Tibial artery (tissue), 4 donors: ENCODE data around the gene DMXL1.

Source experiments
- DNase-seq, 2 donors: peaks; one replicate each; pipeline ENCODE4 v3.0.0-alpha.2; 2019
- H3K27ac ChIP-seq, 2 donors: fragments of 200-600 bp; sonication (generic) in 1 of 2; 1 replicate in 1 of 2; 2 replicates in 1 of 2; pipeline ENCODE4 v1.5.1; 2018 to 2019; ENCODE audit warnings: mild to moderate bottlenecking in 1 of 2
- H3K27me3 ChIP-seq, 2 donors: fragments of 200-600 bp; sonication (generic) in 1 of 2; one replicate each; pipeline versions ENCODE4 v1.5.1 to v1.6.0; 2016 to 2019
- H3K36me3 ChIP-seq, 3 donors: fragments of 200-600 bp; sonication (generic) in 2 of 3; one replicate each; pipeline ENCODE4 v1.5.1; 2016 to 2019; ENCODE audit warnings: mild to moderate bottlenecking in 2 of 3
- H3K4me1 ChIP-seq, 4 donors: fragments of 200-600 bp; sonication (generic) in 2 of 4; 1 replicate in 3 of 4; 2 replicates in 1 of 4; pipeline ENCODE4 v1.5.1; 2016 to 2019
- H3K4me3 ChIP-seq, 2 donors: fragments of 200-600 bp; sonication (generic) in 1 of 2; 1 replicate in 1 of 2; 2 replicates in 1 of 2; pipeline ENCODE4 v1.5.1; 2018 to 2019; ENCODE audit warnings: mild to moderate bottlenecking in 2 of 2
- H3K9me3 ChIP-seq, 3 donors: fragments of 200-600 bp; sonication (generic) in 1 of 3; one replicate each; pipeline ENCODE4 v1.5.1; 2016 to 2019
- CTCF ChIP-seq, 2 experiments: fragments of 200-600 bp in 1 of 2; fragments of 450-650 bp in 1 of 2; IDR thresholded peaks; one replicate each; pipeline ENCODE4 v1.5.1; 2017 to 2019; ENCODE audit warnings: antibody characterized with exemption in 2 of 2, mild to moderate bottlenecking in 1 of 2, moderate library complexity in 1 of 2
- intact Hi-C: fragments of 100-400 bp; cut with DNase I; formaldehyde crosslinking; loops from one replicate; pipeline ENCODE4 v1.15.0; 2023; ENCODE audit warnings: low total_unique reads

The DMXL1 gene

GRCh38 chr5:119268387-119269060, 197.6 kb downstream of the DMXL1 start:
- Histone ChIP-seq H3K27me3 (no peaks in the 10 kb centered on the region), H3K4me1 (peaks cover 0 to 47% (median 31%) of the 10 kb centered on the region in 4 donors), H3K36me3 (no peaks in the 10 kb centered on the region), H3K27ac (peak overlapping the region; percentile 94 to 97), H3K9me3 (no peaks in the 10 kb centered on the region), H3K4me3 (peak overlapping the region; percentile 89 to 94)
- TF ChIP-seq CTCF (IDR thresholded peaks at IDR 0.05), result no peak
- intact Hi-C loops, result loop anchor here (5.0 kb wide), 3 partner anchors 64 to 144 kb away; no protein-coding TSS in a partner anchor
- peak; percentile 97 to 99 for DNase-seq

- peak; percentile 26 to 66 for DNase-seq
- H3K27me3 ChIP-seq, result no peaks in the 10 kb centered on the region
- no peaks in the 10 kb centered on the region for H3K9me3 ChIP-seq
Observed at GRCh38 chr5:119269061-119269944, 198.4 kb downstream of the DMXL1 start.

GRCh38 chr5:119270121-119270565, 199.3 kb downstream of the DMXL1 start:
- DNase-seq, result no peak
- Histone ChIP-seq H3K27me3 (no peaks in the 10 kb centered on the region), H3K4me1 (peaks cover 0 to 63% (median 40%) of the 10 kb centered on the region in 4 donors), H3K27ac (peak overlapping the region; percentile 94 to 97), H3K9me3 (no peaks in the 10 kb centered on the region), H3K36me3 (no peaks in the 10 kb centered on the region), H3K4me3 (peak overlapping the region; percentile 89 to 94)
- TF ChIP-seq CTCF (IDR thresholded peaks at IDR 0.05), result no peak
- intact Hi-C loops, result no loop called here

More at GRCh38 chr5:119269061-119269944, 198.4 kb downstream of the DMXL1 start:
- H3K36me3 ChIP-seq, result no peaks in the 10 kb centered on the region
- peak overlapping the region; percentile 89 to 94 for H3K4me3 ChIP-seq
- H3K27ac ChIP-seq, result peak overlapping the region; percentile 94 to 97
- peaks cover 0 to 55% (median 37%) of the 10 kb centered on the region in 4 donors for H3K4me1 ChIP-seq
- intact Hi-C loops, result loop anchor here (5.0 kb wide), 3 partner anchors 63 to 143 kb away; no protein-coding TSS in a partner anchor
- no peak for TF ChIP-seq CTCF (IDR thresholded peaks at IDR 0.05)

GRCh38 chr5:119270960-119271757, 200.3 kb downstream of the DMXL1 start:
- intact Hi-C loops, result no loop called here

More at GRCh38 chr5:119270960-119271757, 200.3 kb downstream of the DMXL1 start:
- Histone ChIP-seq H3K36me3 (no peaks in the 10 kb centered on the region), H3K27me3 (no peaks in the 10 kb centered on the region), H3K4me3 (no peak overlapping the region), H3K27ac (peak overlapping the region; percentile 94 to 97), H3K4me1 (peaks cover 0 to 73% (median 40%) of the 10 kb centered on the region in 4 donors), H3K9me3 (no peaks in the 10 kb centered on the region)
- DNase-seq, result no peak
- no peak for TF ChIP-seq CTCF (IDR thresholded peaks at IDR 0.05)
